ENCODE measurements around the gene DPM1. TPM values are rescaled to one million over a fixed set of nuclear protein-coding genes. Genes with fewer than 3 reads are reported as not detected.

DPM1 gene
- total RNA-seq, 1 experiment from 2014 or later = 66.8 TPM

DNA sequence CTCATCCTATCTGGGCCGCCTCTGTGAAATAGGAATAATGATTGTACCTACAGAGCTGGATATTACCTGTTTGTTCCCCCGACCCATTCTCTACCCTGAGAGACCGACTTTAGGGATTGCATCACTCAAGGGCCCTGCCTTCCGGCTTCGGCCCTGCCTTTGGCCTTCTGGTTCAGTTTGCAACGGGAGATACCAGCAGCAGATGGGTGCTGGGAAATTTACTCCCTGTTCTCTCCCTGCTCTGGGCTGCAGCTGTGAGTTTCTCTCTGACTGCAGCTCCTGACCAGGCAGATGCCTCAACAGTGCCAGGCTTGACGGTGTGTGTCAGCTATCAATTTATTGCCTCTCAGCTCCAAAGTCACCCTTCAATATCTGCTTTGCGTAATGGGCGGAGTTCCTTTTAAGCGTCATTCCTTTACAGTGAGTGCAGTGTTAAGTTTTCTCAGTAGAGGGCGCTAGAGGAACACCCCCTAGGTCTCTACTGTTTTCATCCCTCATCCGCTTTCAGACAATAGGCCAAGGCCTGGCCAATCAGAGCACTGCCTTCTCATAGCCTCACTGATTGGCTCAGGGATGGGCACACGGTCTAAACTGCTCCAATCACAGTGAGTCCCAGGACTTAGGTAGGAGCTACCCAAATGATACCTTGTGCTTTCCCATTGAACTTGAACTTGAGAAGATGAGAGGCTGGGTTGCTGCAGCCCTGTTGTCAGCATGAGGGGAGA is 34.6 kb upstream of the DPM1 start:
- no peak overlapping the region for H3K27ac Mint-ChIP-seq (ENCODE audit: low read depth, unreplicated experiment)
- ChIA-PET POLR2A (interaction anchor here (0.6 to 5.3 kb wide), 24 partner anchors 8 to 780 kb away, joined by 3 to 50 read pairs (median 4); partner anchors contain the start of genes BCAS4, DPM1, KCNG1 and MOCS3), CTCF (interaction anchor here (0.6 to 22.3 kb wide), 68 partner anchors 8 to 1091 kb away, joined by 3 to 810 read pairs (median 4); partner anchors contain the start of genes DPM1 and MOCS3)
- peak; percentile 77 for DNase-seq (ENCODE audit: unreplicated experiment)
- no peak overlapping the region for H3K4me3 Mint-ChIP-seq (ENCODE audit: unreplicated experiment)
- intact Hi-C loops (cut with micrococcal nuclease) = loop anchor here (1.0 kb wide), 1 partner anchor 313 kb away; no protein-coding TSS in a partner anchor
- no peaks in the 10 kb centered on the region for H3K36me3 Mint-ChIP-seq (ENCODE audit: insufficient read depth, unreplicated experiment)
- H3K9me3 Mint-ChIP-seq (ENCODE audit: unreplicated experiment) = no peaks in the 10 kb centered on the region
- peaks cover 13% of the 10 kb centered on the region for H3K4me1 Mint-ChIP-seq (ENCODE audit: insufficient read depth, unreplicated experiment)
- BruUV-seq (replicated peaks) = no TSS peak
- H3K27me3 Mint-ChIP-seq (ENCODE audit: insufficient read depth, unreplicated experiment) = no peaks in the 10 kb centered on the region
- TF ChIP-seq, protein P1, sequence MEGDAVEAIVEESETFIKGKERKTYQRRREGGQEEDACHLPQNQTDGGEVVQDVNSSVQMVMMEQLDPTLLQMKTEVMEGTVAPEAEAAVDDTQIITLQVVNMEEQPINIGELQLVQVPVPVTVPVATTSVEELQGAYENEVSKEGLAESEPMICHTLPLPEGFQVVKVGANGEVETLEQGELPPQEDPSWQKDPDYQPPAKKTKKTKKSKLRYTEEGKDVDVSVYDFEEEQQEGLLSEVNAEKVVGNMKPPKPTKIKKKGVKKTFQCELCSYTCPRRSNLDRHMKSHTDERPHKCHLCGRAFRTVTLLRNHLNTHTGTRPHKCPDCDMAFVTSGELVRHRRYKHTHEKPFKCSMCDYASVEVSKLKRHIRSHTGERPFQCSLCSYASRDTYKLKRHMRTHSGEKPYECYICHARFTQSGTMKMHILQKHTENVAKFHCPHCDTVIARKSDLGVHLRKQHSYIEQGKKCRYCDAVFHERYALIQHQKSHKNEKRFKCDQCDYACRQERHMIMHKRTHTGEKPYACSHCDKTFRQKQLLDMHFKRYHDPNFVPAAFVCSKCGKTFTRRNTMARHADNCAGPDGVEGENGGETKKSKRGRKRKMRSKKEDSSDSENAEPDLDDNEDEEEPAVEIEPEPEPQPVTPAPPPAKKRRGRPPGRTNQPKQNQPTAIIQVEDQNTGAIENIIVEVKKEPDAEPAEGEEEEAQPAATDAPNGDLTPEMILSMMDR (IDR thresholded peaks at IDR 0.05; ENCODE audit: unreplicated experiment) = peak; percentile 80

DNA sequence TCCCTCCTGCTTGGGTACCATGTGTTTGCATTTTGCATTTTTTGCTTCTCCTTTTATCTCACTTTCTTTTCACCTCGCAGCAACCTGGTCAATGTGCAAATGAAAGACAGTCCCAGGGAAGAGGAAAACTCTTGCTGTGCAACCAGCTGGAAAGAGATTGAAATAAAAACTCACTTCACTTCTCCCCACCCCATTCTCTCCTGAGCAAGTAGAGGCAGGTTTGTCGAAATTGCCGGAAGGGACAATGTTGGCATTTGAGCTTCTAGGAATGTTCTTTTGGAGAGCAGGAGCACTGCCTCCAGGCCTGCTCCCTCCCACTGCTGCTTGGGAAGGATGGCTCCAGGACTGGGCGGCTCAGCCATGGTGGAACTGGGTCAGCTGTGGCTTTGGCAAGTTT is 34.0 kb upstream of the DPM1 start:
- no TSS peak for BruUV-seq (replicated peaks)
- Mint-ChIP-seq H3K36me3 (ENCODE audit: insufficient read depth, unreplicated experiment) (no peaks in the 10 kb centered on the region), H3K27ac (ENCODE audit: low read depth, unreplicated experiment) (no peak overlapping the region), H3K9me3 (ENCODE audit: unreplicated experiment) (no peaks in the 10 kb centered on the region), H3K27me3 (ENCODE audit: insufficient read depth, unreplicated experiment) (no peaks in the 10 kb centered on the region), H3K4me1 (ENCODE audit: insufficient read depth, unreplicated experiment) (peaks cover 13% of the 10 kb centered on the region), H3K4me3 (ENCODE audit: unreplicated experiment) (no peak overlapping the region)
- intact Hi-C loops (cut with micrococcal nuclease) = no loop called here
- DNase-seq (ENCODE audit: unreplicated experiment) = peak; percentile 81
- POLR2A ChIA-PET = interaction anchor here (0.6 to 5.3 kb wide), 23 partner anchors 9 to 781 kb away, joined by 3 to 50 read pairs (median 4); partner anchors contain the start of genes BCAS4, DPM1, KCNG1 and MOCS3
- CTCF ChIA-PET = interaction anchor here (0.6 to 22.3 kb wide), 61 partner anchors 10 to 1091 kb away, joined by 3 to 810 read pairs (median 4); partner anchors contain the start of genes DPM1 and MOCS3
- TF ChIP-seq, protein P1 (IDR thresholded peaks at IDR 0.05; ENCODE audit: unreplicated experiment) = no peak

DNA sequence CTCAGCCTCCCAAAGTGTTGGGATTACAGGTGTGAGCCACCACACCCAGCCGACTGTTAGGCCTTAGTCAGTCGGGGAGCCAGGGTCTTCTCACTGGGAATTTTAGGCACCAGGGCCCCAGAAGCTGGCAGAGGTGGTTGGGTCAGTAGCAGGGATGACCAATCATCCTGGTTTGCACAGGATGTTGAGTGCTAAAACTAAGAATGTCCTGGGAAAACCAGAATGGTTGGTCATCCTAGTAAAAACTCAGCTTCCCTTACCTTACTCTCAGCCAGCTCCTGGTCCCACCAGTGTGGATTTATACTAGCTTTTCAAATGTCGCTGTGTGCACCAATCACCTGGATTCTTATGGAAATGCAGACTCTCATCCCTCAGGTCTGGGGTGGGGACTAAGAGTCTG is 32.7 kb upstream of the DPM1 start:
- intact Hi-C loops (cut with micrococcal nuclease) = no loop called here
- no peak overlapping the region for H3K27ac Mint-ChIP-seq (ENCODE audit: low read depth, unreplicated experiment)
- H3K27me3 Mint-ChIP-seq (ENCODE audit: insufficient read depth, unreplicated experiment) = no peaks in the 10 kb centered on the region

More for the DNA sequence above, 32.7 kb upstream of the DPM1 start:
- H3K4me3 Mint-ChIP-seq (ENCODE audit: unreplicated experiment) = no peak overlapping the region
- DNase-seq (ENCODE audit: unreplicated experiment) = no peak
- H3K9me3 Mint-ChIP-seq (ENCODE audit: unreplicated experiment) = no peaks in the 10 kb centered on the region
- no peaks in the 10 kb centered on the region for H3K36me3 Mint-ChIP-seq (ENCODE audit: insufficient read depth, unreplicated experiment)
- POLR2A ChIA-PET = interaction anchor here (2.7 to 5.3 kb wide), 3 partner anchors 8 to 316 kb away, joined by 13 to 50 read pairs (median 28); no protein-coding TSS in a partner anchor
- TF ChIP-seq, protein P1 (IDR thresholded peaks at IDR 0.05; ENCODE audit: unreplicated experiment) = no peak
- peaks cover 13% of the 10 kb centered on the region for H3K4me1 Mint-ChIP-seq (ENCODE audit: insufficient read depth, unreplicated experiment)
- CTCF ChIA-PET = interaction anchor here (0.6 to 22.3 kb wide), 13 partner anchors 9 to 1091 kb away, joined by 3 to 810 read pairs (median 5); no protein-coding TSS in a partner anchor
- BruUV-seq (replicated peaks) = no TSS peak

All from MCF 10A (cell line).